Breast epithelium (tissue), 3 donors: ENCODE data around the gene ENOX1.

Experiments used
- POLR2A ChIP-seq: fragments of 450-650 bp; IDR thresholded peaks from one replicate; pipeline ENCODE4 v1.6.1; 2016; ENCODE audit warnings: antibody characterized with exemption, mild to moderate bottlenecking, moderate library complexity
- POLR2AphosphoS5 ChIP-seq, 3 donors: sonication (generic); formaldehyde crosslinking; IDR thresholded peaks; one replicate each; pipeline ENCODE4 v1.6.1; 2017; ENCODE audit warnings: antibody characterized with exemption in 3 of 3
- TF ChIP-seq, protein P1 (sequence below), 3 donors: fragments of 450-650 bp; IDR thresholded peaks; one replicate each; pipeline ENCODE4 v1.5.1; 2016 to 2017; ENCODE audit warnings: antibody characterized with exemption in 3 of 3, mild to moderate bottlenecking in 3 of 3, moderate library complexity in 3 of 3

- no peak for TF ChIP-seq POLR2A
- TF ChIP-seq, protein P1, sequence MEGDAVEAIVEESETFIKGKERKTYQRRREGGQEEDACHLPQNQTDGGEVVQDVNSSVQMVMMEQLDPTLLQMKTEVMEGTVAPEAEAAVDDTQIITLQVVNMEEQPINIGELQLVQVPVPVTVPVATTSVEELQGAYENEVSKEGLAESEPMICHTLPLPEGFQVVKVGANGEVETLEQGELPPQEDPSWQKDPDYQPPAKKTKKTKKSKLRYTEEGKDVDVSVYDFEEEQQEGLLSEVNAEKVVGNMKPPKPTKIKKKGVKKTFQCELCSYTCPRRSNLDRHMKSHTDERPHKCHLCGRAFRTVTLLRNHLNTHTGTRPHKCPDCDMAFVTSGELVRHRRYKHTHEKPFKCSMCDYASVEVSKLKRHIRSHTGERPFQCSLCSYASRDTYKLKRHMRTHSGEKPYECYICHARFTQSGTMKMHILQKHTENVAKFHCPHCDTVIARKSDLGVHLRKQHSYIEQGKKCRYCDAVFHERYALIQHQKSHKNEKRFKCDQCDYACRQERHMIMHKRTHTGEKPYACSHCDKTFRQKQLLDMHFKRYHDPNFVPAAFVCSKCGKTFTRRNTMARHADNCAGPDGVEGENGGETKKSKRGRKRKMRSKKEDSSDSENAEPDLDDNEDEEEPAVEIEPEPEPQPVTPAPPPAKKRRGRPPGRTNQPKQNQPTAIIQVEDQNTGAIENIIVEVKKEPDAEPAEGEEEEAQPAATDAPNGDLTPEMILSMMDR (IDR thresholded peaks at IDR 0.05) = no peak
- TF ChIP-seq POLR2AphosphoS5 (IDR thresholded peaks at IDR 0.05) = no peak
Measured at GRCh38 chr13:43787518-43787891, 733 bp upstream of the ENOX1 start.
